Muscle of leg (tissue), 16 donors: Measurements from ENCODE around the gene DHH. TPM values are rescaled to one million over a fixed set of nuclear protein-coding genes. Genes with fewer than 3 reads are reported as not detected.
A peak's percentile ranks its signal among the peaks of the same experiment; 100 is the strongest.
"Not testable (repeated sequence)": the region's sequence is repeated elsewhere in the genome, so short reads cannot be mapped to it uniquely, and the experiment has no call there.

Experiments
- DNase-seq: peaks from one replicate; pipeline ENCODE4 v3.0.0; 2013
- H3K27ac ChIP-seq: one replicate; pipeline ENCODE4 v1.5.1; 2013; ENCODE audit warnings: mild to moderate bottlenecking, low read length, control low read depth
- H3K27me3 ChIP-seq: one replicate; pipeline ENCODE4 v1.6.1; 2013; ENCODE audit warnings: low read length; ENCODE audit not compliant: control insufficient read depth, insufficient read depth
- H3K36me3 ChIP-seq: one replicate; pipeline ENCODE4 v1.6.1; 2013; ENCODE audit warnings: low read length; ENCODE audit not compliant: control insufficient read depth, insufficient read depth
- H3K4me1 ChIP-seq: one replicate; pipeline ENCODE4 v1.6.1; 2013; ENCODE audit warnings: low read length; ENCODE audit not compliant: control insufficient read depth, insufficient read depth
- H3K4me3 ChIP-seq: one replicate; pipeline ENCODE4 v1.5.1; 2013; ENCODE audit warnings: low read length, control low read depth
- H3K9me3 ChIP-seq: replicated peaks from 2 replicates; pipeline ENCODE4 v1.6.1; 2013; ENCODE audit warnings: low read depth, low read length; ENCODE audit not compliant: control insufficient read depth
- WGBS: methylation state at CpG from one replicate; pipeline ENCODE4 v1.1.5; 2013; ENCODE audit warnings: missing lambda C conversion rate; ENCODE audit not compliant: insufficient coverage; 5-methylcytosine and 5-hydroxymethylcytosine counted together
- long read RNA-seq, 11 donors: transcript quantifications; one replicate each; lab custom pipeline, GENCODE V29; 2026
- polyA plus RNA-seq, 8 donors: library from polyadenylated mRNA; unstranded; fragments of 120-200 nt; gene quantifications; one replicate each; pipeline versions ENCODE4 v1.2.1 to v1.2.3, GENCODE V29; 2013; ENCODE audit warnings: inconsistent platforms in 1 of 8, low replicate concordance in 1 of 8; ENCODE audit not compliant: insufficient read length in 8 of 8, insufficient read depth in 1 of 8
- total RNA-seq: library from RNA; stranded (reverse); fragments of 120-200 nt; gene quantifications from one replicate; pipeline ENCODE4 v1.2.4, GENCODE V29; 2013

The DHH gene
- total RNA-seq (1.1 TPM), polyA plus RNA-seq (1 to 10 TPM in 5 of 8 donors, under 1 TPM in 3; 0.42 to 3.4 (median 1.2) TPM)
- long read RNA-seq, donor 1 = 0 reads
- long read RNA-seq, donor 2 = 0 reads
- long read RNA-seq, donor 3, full-length matches to known transcripts = 1 of 1 reads
- long read RNA-seq, donor 3, partial matches to known transcripts = 0 of 1 reads
- long read RNA-seq, donor 3, other reads (novel, unspliced or antisense) = 0 of 1 reads
- long read RNA-seq, donor 4, full-length matches to known transcripts = 1 of 1 reads
- long read RNA-seq, donor 4, partial matches to known transcripts = 0 of 1 reads
- long read RNA-seq, donor 4, other reads (novel, unspliced or antisense) = 0 of 1 reads
- long read RNA-seq, donor 5 = 0 reads
- long read RNA-seq, donor 6 = 0 reads
- long read RNA-seq, donor 7, full-length matches to known transcripts = 1 of 1 reads
- long read RNA-seq, donor 7, partial matches to known transcripts = 0 of 1 reads
- long read RNA-seq, donor 7, other reads (novel, unspliced or antisense) = 0 of 1 reads
- long read RNA-seq, donor 8 = 0 reads
- long read RNA-seq, donor 9 = 0 reads
- long read RNA-seq, donor 10 = 0 reads
- long read RNA-seq, donor 11 = 0 reads

DNA sequence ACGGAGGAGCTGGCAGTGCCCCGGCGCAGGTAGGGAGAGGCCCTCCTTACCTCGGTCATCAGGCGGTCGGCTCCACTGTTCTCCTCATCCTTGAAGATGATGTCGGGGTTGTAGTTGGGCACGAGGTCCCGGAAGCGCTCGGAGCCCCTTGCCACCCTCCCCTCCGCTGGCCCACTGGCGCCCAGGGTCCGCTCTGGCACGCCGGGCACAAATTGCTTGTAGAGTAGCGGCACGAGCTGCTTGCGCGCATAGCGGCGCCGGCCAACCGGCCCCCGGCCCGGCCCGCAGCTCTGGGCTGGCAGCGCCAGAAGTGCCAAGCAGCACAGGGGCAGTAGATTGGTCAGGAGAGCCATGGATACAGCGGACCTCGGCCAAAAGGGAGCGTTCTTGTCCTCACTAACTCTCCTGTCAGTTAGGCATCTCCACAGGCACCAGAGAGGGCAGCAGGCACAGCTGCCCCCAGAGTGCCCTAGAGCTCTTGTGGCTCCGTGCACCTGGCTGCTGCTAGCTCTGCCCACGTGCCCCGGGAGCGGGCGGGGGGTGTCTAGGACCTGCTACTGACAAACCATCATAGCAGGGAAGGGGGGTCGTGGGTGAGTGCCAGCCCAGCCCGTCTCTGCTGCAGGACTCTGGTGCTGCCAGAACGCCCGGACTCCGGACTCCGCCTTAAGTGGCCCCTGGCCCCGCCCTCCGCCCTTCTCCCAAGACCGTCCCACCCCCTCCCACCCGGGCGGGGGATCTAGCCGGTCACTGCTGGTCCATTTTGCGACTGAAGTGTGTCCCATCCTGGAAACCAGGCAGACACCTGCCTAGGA lies at the start of gene DHH:
Gene DHH (minus strand): TSS at position 642 of the 815 bp plus-strand sequence. CDS start 289 bp downstream, at position 353.
- H3K9me3 ChIP-seq = no peaks in the 10 kb centered on the region
- peaks cover 32% of the 10 kb centered on the region for H3K36me3 ChIP-seq
- H3K4me3 ChIP-seq = peak within 1 kb of the TSS; percentile 9
- peak; percentile 53 for DNase-seq
- 4% methylated on average over 42 of the region's 49 CpGs for whole genome bisulfite sequencing
- H3K27ac ChIP-seq = no peak within 1 kb of the TSS
- peaks cover 49% of the 10 kb centered on the region for H3K4me1 ChIP-seq
- H3K27me3 ChIP-seq = peaks cover 58% of the 10 kb centered on the region

DNA sequence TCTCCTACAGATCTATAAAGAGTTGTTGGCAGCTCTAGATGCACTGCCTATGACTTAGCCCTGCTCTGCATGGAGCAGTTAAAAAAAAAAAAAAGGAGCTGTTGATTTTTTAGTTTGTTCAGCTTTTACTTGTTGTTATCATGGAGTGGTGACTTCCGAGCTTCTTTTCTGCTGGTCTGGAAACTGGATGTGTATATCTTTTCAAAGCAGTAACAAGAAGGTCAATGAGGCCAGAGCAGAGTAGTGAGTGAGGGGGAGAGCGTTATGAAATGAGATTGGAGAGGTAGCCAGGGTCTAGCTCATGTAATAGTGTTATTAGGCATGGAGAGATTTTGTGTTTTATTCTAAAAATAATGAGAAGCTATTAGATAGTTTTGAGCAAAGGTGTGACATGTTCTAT lies 49.8 kb upstream of the DHH start:
- no peaks in the 10 kb centered on the region for H3K9me3 ChIP-seq
- no peak overlapping the region for H3K4me3 ChIP-seq
- H3K27ac ChIP-seq = no peak overlapping the region
- 81% methylated on average over 2 of the region's 2 CpGs for WGBS
- H3K36me3 ChIP-seq = no peaks in the 10 kb centered on the region
- H3K4me1 ChIP-seq = no peaks in the 10 kb centered on the region
- no peak for DNase-seq
- no peaks in the 10 kb centered on the region for H3K27me3 ChIP-seq

DNA sequence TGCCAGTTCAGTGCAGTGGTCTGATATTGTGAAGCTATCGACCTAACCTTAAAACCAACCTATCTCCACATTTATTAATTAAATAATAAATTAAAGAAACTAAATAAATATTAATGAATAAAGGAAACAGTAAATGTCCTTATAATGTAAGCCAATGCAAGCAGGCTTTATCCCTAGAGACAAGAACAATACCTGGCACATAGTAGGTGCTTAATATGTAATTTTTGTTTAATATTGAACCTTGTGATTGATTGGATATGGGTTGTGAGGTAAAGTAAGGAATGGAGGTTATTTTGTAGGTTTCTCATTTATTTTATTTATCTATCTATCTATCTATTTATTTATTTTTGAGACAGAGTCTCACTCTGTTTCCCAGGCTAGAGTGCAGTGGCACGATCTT lies 44.4 kb upstream of the DHH start:
- WGBS = no CpG with 5 or more reads among the region's 2 CpGs
- no peak overlapping the region for H3K4me3 ChIP-seq
- H3K27me3 ChIP-seq = no peaks in the 10 kb centered on the region
- H3K9me3 ChIP-seq = no peaks in the 10 kb centered on the region
- H3K4me1 ChIP-seq = no peaks in the 10 kb centered on the region
- peaks cover 2% of the 10 kb centered on the region for H3K36me3 ChIP-seq
- no peak overlapping the region for H3K27ac ChIP-seq
- DNase-seq = no peak

DNA sequence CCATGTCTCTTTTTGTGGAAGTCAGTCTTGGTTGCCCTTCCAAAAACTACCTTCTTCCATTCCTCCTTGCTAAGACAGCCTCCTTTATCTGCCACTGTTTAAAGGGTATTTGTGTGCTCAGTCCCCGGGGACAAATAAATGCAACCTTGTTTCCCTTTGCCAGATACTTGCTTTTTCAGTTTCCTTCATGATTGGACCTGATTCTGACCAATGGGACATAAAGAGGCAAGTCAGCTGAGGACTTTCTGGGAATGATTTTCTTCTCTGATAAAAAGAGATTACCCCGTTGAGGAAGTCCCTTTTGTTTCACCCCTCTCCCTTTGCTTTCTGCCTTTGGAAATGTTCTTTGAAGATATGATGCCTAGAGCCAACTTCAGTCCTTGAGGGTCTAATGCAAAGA lies 44.0 kb upstream of the DHH start:
- no peaks in the 10 kb centered on the region for H3K27me3 ChIP-seq
- 100% methylated on average over 1 of the region's 2 CpGs for WGBS

DNA sequence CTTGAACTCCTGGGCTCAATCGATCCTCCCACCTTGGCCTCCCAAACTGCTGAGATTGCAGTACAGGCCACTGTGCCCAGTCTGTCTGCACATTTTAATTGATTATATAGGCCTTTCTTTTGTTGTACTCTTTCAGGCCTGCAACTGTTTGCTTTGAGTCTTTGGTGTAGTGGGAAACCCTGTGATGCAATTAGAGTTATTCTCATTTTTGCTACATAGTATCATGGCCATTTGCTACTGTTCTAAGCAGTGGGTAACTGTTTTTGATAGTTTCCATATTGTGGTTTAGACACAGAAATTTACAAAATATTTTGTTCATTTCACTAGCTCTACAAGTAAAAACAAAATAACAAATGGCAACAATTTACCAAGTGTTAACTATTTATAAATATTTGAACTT lies 42.9 kb upstream of the DHH start:
- DNase-seq = no peak
- Histone ChIP-seq H3K27ac (no peak overlapping the region), H3K36me3 (peaks cover 2% of the 10 kb centered on the region), H3K4me3 (no peak overlapping the region), H3K9me3 (no peaks in the 10 kb centered on the region), H3K27me3 (no peaks in the 10 kb centered on the region), H3K4me1 (peaks cover 6% of the 10 kb centered on the region)
- WGBS = no CpG with 5 or more reads among the region's 1 CpG

More for the DNA sequence above, 44.0 kb upstream of the DHH start:
- no peak for DNase-seq
- Histone ChIP-seq H3K9me3 (no peaks in the 10 kb centered on the region), H3K4me1 (peaks cover 2% of the 10 kb centered on the region), H3K4me3 (no peak overlapping the region), H3K36me3 (peaks cover 2% of the 10 kb centered on the region), H3K27ac (no peak overlapping the region)

DNA sequence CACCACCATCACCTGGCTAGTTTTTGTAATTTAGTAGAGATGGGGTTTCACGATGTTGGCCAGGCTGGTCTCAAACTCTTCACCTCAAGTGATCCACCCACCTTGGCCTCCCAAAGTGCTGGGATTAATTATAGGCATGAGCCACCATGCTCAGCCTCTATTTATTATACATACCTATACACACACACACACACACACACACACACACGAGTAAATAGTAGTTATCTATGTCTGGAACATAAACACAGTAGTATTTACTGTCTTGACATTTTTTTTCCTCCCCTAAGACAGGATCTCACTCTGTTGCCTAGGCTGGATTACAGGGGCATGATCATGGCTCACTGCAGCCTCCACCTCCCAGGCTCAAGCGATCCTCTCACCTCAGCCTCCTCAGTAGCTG lies 42.4 kb upstream of the DHH start:
- H3K4me3 ChIP-seq, H3K27ac ChIP-seq, H3K9me3 ChIP-seq, H3K36me3 ChIP-seq, H3K4me1 ChIP-seq, H3K27me3 ChIP-seq, DNase-seq: not testable (repeated sequence)
- WGBS = no CpG with 5 or more reads among the region's 3 CpGs

DNA sequence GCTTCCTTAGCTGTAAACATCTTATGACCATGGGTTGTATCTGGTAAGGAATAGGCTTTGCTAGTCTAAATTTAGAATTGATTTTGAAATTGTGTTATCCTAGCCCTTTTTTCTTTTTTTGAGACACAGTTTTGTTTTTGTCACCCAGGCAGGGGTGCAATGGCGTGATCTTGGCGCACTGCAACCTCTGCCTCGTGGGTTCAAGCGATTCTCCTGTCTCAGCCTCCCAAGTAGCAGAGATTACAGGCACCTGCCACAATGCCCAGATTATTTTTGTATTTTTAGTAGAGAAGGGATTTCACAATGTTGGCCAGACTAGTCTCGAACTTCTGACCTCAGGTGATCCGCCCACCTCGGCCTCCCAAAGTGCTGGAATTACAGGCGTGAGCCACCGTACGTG lies 39.0 kb upstream of the DHH start:
- no peaks in the 10 kb centered on the region for H3K9me3 ChIP-seq
- 87% methylated on average over 3 of the region's 10 CpGs for WGBS
- H3K4me1 ChIP-seq = peaks cover 22% of the 10 kb centered on the region
- no peak for DNase-seq
- H3K27me3 ChIP-seq = no peaks in the 10 kb centered on the region
- H3K36me3 ChIP-seq = peaks cover 21% of the 10 kb centered on the region
- H3K27ac ChIP-seq = no peak overlapping the region
- H3K4me3 ChIP-seq = no peak overlapping the region

DNA sequence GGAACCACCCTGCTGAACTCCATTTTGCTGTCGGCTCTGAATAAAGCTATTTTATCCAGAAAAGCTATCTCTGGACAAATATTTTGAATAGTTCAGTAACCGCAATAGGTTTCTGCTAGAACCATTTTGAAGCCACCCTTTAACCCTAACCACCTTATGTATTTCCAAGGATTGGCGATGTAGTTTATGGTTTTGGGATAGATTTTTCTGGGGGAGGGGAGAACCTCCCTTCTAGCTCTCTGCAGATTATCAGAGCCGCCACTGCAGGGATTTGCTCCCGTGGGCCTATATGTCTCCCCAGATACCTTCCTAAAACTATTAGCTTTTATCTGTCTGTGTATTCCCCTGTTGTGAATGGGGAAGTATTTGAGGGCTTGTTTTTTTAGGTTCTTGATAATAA lies 38.4 kb upstream of the DHH start:
- H3K4me3 ChIP-seq = no peak overlapping the region
- no CpG with 5 or more reads among the region's 5 CpGs for WGBS

DNA sequence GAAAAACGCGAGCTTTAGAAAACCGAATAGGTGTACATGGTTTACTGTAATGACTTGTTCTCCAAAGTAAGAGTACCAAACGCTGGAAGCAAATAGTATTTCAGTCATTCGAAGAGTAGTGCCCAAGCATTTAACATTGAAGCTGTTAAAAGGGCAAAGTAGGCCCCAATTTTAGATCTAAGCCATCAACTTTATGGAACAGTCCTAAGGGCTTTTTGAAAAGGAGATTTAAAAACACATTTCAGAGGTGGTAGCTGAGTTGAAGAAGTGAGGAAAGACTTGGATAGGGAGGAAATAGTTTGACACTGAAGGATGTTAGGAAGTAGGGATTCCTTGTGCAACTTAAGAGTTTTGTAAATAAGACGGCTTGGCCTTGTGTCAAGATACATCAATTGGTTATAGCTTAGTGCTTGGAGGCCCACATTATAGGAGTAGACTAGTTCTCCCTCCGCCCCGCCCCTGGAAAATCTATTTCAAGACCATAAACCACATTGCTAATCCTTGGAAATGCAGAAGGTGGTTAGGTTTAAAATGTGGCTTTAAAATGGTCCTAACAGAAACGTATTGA lies 37.4 kb upstream of the DHH start:
- Histone ChIP-seq H3K27ac (peak overlapping the region; percentile 96), H3K4me3 (peak overlapping the region; percentile 54), H3K9me3 (no peaks in the 10 kb centered on the region), H3K36me3 (peaks cover 30% of the 10 kb centered on the region), H3K4me1 (peaks cover 22% of the 10 kb centered on the region), H3K27me3 (no peaks in the 10 kb centered on the region)
- peak; percentile 81 for DNase-seq
- 4% methylated on average over 3 of the region's 9 CpGs for WGBS

More for the DNA sequence above, 38.4 kb upstream of the DHH start:
- Histone ChIP-seq H3K4me1 (peaks cover 22% of the 10 kb centered on the region), H3K27ac (peak overlapping the region; percentile 59), H3K27me3 (no peaks in the 10 kb centered on the region), H3K36me3 (peaks cover 23% of the 10 kb centered on the region), H3K9me3 (no peaks in the 10 kb centered on the region)
- no peak for DNase-seq
